Measurements from ENCODE around the gene ANKRD29. TPM values are rescaled to one million over a fixed set of nuclear protein-coding genes. Genes with fewer than 3 reads are reported as not detected.

The ANKRD29 gene
- polyA plus RNA-seq, 1 of the 3 experiments (the other 2 are of a cell fraction): 8.2 TPM

- WGBS (ENCODE audit: low lambda C conversion rate): 93% methylated on average over 11 of the region's 18 CpGs
- H3K27me3 ChIP-seq (ENCODE audit: insufficient read depth): no peaks in the 10 kb centered on the region
- no peaks in the 10 kb centered on the region for H3F3A ChIP-seq (replicated peaks; ENCODE audit: insufficient read depth)
- H2AFZ ChIP-seq (ENCODE audit: low read depth): no peak overlapping the region
- H4K20me1 ChIP-seq (ENCODE audit: insufficient read depth): no peaks in the 10 kb centered on the region
- no peaks in the 10 kb centered on the region for H3K9me3 ChIP-seq
- no peak for DNase-seq
- no peak for TF ChIP-seq MEF2A (IDR thresholded peaks at IDR 0.05; ENCODE audit: borderline replicate concordance, low read depth)
- no peak for TF ChIP-seq YY1 (IDR thresholded peaks at IDR 0.05; ENCODE audit: low read depth)
- TF ChIP-seq, protein P1, sequence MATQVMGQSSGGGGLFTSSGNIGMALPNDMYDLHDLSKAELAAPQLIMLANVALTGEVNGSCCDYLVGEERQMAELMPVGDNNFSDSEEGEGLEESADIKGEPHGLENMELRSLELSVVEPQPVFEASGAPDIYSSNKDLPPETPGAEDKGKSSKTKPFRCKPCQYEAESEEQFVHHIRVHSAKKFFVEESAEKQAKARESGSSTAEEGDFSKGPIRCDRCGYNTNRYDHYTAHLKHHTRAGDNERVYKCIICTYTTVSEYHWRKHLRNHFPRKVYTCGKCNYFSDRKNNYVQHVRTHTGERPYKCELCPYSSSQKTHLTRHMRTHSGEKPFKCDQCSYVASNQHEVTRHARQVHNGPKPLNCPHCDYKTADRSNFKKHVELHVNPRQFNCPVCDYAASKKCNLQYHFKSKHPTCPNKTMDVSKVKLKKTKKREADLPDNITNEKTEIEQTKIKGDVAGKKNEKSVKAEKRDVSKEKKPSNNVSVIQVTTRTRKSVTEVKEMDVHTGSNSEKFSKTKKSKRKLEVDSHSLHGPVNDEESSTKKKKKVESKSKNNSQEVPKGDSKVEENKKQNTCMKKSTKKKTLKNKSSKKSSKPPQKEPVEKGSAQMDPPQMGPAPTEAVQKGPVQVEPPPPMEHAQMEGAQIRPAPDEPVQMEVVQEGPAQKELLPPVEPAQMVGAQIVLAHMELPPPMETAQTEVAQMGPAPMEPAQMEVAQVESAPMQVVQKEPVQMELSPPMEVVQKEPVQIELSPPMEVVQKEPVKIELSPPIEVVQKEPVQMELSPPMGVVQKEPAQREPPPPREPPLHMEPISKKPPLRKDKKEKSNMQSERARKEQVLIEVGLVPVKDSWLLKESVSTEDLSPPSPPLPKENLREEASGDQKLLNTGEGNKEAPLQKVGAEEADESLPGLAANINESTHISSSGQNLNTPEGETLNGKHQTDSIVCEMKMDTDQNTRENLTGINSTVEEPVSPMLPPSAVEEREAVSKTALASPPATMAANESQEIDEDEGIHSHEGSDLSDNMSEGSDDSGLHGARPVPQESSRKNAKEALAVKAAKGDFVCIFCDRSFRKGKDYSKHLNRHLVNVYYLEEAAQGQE (IDR thresholded peaks at IDR 0.05; ENCODE audit: low read depth, low read length): no peak
- TF ChIP-seq TCF12 (IDR thresholded peaks at IDR 0.05): no peak
- TF ChIP-seq EP300 (IDR thresholded peaks at IDR 0.05; ENCODE audit: borderline replicate concordance in 1 of 2, low read depth in 1 of 2, low read length in 1 of 2): no peak
- no peak for TF ChIP-seq MXI1 (IDR thresholded peaks at IDR 0.05; ENCODE audit: low read depth, low read length)
- no peak for TF ChIP-seq FOXM1 (IDR thresholded peaks at IDR 0.05; ENCODE audit: low read depth)
- TF ChIP-seq SIN3A (IDR thresholded peaks at IDR 0.05; ENCODE audit: borderline replicate concordance, low read depth, low read length): no peak
- TF ChIP-seq GABPA (IDR thresholded peaks at IDR 0.05; ENCODE audit: low read depth): no peak
- no peak for TF ChIP-seq NFIC (IDR thresholded peaks at IDR 0.05; ENCODE audit: borderline replicate concordance)
- TF ChIP-seq POLR2AphosphoS5 (IDR thresholded peaks at IDR 0.05; ENCODE audit: low read depth, low read length): no peak
- no peak for TF ChIP-seq ZBTB33 (IDR thresholded peaks at IDR 0.05; ENCODE audit: borderline replicate concordance, low read depth)
- no peak for TF ChIP-seq FOSL2 (IDR thresholded peaks at IDR 0.05; ENCODE audit: borderline replicate concordance, low read depth)
- TF ChIP-seq, protein P2, sequence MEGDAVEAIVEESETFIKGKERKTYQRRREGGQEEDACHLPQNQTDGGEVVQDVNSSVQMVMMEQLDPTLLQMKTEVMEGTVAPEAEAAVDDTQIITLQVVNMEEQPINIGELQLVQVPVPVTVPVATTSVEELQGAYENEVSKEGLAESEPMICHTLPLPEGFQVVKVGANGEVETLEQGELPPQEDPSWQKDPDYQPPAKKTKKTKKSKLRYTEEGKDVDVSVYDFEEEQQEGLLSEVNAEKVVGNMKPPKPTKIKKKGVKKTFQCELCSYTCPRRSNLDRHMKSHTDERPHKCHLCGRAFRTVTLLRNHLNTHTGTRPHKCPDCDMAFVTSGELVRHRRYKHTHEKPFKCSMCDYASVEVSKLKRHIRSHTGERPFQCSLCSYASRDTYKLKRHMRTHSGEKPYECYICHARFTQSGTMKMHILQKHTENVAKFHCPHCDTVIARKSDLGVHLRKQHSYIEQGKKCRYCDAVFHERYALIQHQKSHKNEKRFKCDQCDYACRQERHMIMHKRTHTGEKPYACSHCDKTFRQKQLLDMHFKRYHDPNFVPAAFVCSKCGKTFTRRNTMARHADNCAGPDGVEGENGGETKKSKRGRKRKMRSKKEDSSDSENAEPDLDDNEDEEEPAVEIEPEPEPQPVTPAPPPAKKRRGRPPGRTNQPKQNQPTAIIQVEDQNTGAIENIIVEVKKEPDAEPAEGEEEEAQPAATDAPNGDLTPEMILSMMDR (IDR thresholded peaks at IDR 0.05): no peak
- TF ChIP-seq PBX3 (IDR thresholded peaks at IDR 0.05): no peak
- H3K9me2 ChIP-seq: no peaks in the 10 kb centered on the region
- H3K4me2 ChIP-seq: no peak overlapping the region
- H3K4me1 ChIP-seq (ENCODE audit: control insufficient read depth in 1 of 2, insufficient read depth in 2 of 2, low read depth in 1 of 2, low read length in 1 of 2): peaks cover 0 to 5% of the 10 kb centered on the region in 2 experiments; a peak in 1 of 4 replicates
- no peak overlapping the region for H3K4me3 ChIP-seq (ENCODE audit: low read depth in 2 of 2, low read length in 1 of 2)
- no peaks in the 10 kb centered on the region for H3K79me2 ChIP-seq (ENCODE audit: insufficient read depth)
- H3K27ac ChIP-seq (ENCODE audit: low read depth in 2 of 2, low read length in 1 of 2): no peak overlapping the region
- ChIA-PET CTCF (no interaction called here), POLR2A (no interaction called here)
- no peak overlapping the region for H3K9ac ChIP-seq
- no peaks in the 10 kb centered on the region for H3K36me3 ChIP-seq (replicated peaks in 1 of 2; ENCODE audit: control insufficient read depth in 1 of 2, insufficient read depth in 2 of 2, low read length in 1 of 2)
Observed at GRCh38 chr18:23618862-23619387, 43.8 kb downstream of the ANKRD29 start.

All from SK-N-SH (cell line).